Ascending aorta (tissue), 2 donors: Measurements from ENCODE around the gene DAB1. TPM values are rescaled to one million over a fixed set of nuclear protein-coding genes. Genes with fewer than 3 reads are reported as not detected.

Experiments used
- DNase-seq, 2 donors: peaks; one replicate each; pipeline ENCODE4 v3.0.0-alpha.2; 2019; ENCODE audit warnings: low spot score in 2 of 2
- H3K27ac ChIP-seq, 2 donors: fragments of 200-600 bp; sonication (generic); one replicate each; pipeline ENCODE4 v1.5.1; 2016 to 2017; ENCODE audit warnings: mild to moderate bottlenecking in 1 of 2
- H3K27me3 ChIP-seq: fragments of 200-600 bp; sonication (generic); one replicate; pipeline ENCODE4 v1.5.1; 2017
- H3K36me3 ChIP-seq, 2 donors: fragments of 200-600 bp; sonication (generic); one replicate each; pipeline ENCODE4 v1.5.1; 2016
- H3K4me1 ChIP-seq, 2 donors: fragments of 200-600 bp; sonication (generic); one replicate each; pipeline ENCODE4 v1.5.1; 2016 to 2017; ENCODE audit warnings: mild to moderate bottlenecking in 1 of 2
- H3K4me3 ChIP-seq, 2 donors: fragments of 200-600 bp; sonication (generic); one replicate each; pipeline ENCODE4 v1.5.1; 2016 to 2017; ENCODE audit warnings: mild to moderate bottlenecking in 1 of 2
- H3K9me3 ChIP-seq, 2 donors: fragments of 200-600 bp; sonication (generic); one replicate each; pipeline ENCODE4 v1.5.1; 2016
- CTCF ChIP-seq, 3 experiments: fragments of 200-600 bp in 2 of 3; fragments of 450-650 bp in 1 of 3; sonication (generic) in 2 of 3; IDR thresholded peaks; one replicate each; pipeline ENCODE4 v1.5.1; 2016 to 2019; ENCODE audit warnings: antibody characterized with exemption in 3 of 3, mild to moderate bottlenecking in 1 of 3, moderate library complexity in 1 of 3
- intact Hi-C: fragments of 100-400 bp; cut with DNase I; formaldehyde crosslinking; loops from one replicate; pipeline ENCODE4 v1.15.1; 2023
- total RNA-seq: library from RNA; depleted of rRNA; stranded (reverse); fragments of >200 nt; gene quantifications from one replicate; pipeline ENCODE4 v1.1.0, GENCODE V29; 2016

The DAB1 gene
- total RNA-seq, 1 donor from 2014 or later = not detected

GRCh38 chr1:57208741-57209302, 215.0 kb downstream of the DAB1 start:
- no peaks in the 10 kb centered on the region for H3K36me3 ChIP-seq
- no peak overlapping the region for H3K27ac ChIP-seq
- H3K9me3 ChIP-seq = no peaks in the 10 kb centered on the region
- no peak overlapping the region for H3K4me3 ChIP-seq
- intact Hi-C loops = no loop called here
- no peak for TF ChIP-seq CTCF (IDR thresholded peaks at IDR 0.05)
- no peaks in the 10 kb centered on the region for H3K4me1 ChIP-seq
- no peak for DNase-seq
- H3K27me3 ChIP-seq = no peaks in the 10 kb centered on the region

GRCh38 chr1:57206038-57206437, 217.8 kb downstream of the DAB1 start:
- Histone ChIP-seq H3K9me3 (no peaks in the 10 kb centered on the region), H3K27me3 (no peaks in the 10 kb centered on the region), H3K4me1 (no peaks in the 10 kb centered on the region), H3K27ac (no peak overlapping the region), H3K4me3 (no peak overlapping the region), H3K36me3 (no peaks in the 10 kb centered on the region)
- intact Hi-C loops = no loop called here
- no peak for TF ChIP-seq CTCF (IDR thresholded peaks at IDR 0.05)
- no peak for DNase-seq

DNA sequence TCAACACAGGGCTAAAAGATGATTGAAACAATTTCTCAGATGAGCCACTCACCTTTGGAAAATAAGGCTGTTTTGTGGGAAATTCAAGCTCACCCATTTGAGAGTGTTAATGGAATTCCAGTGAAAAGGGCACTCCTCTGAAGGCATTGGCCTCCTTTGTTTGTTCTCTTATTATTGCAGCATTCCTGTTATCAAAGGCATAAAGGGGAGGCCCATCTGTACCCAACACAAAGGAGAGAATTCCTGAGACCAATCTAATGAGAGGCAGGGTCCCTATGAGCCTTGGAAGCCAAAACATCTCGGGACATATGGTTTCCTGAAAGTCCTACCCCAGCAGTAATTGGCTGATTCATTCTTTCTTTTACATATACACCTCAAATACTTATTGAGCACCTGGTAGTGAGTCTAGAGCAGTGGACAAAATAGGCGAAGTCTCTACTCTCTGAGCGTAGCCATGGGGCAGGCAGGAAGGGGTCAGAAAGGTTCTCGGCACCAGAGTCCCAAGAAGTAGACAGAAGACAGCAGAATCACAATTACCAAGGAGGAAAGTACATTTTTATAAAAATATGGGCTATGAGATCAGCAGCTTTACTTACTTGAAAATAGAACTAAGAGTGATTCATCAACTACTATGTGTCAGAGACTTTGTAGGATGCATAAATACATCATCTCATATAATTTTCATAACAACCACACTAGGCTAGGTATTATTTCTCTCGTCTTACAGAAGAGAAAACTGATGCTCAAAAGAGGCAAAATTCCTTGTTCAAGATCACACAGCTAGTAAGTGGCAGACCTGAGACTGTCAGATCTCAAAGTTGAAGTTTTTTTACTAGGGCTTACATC, 218.7 kb downstream of the DAB1 start:
- no peaks in the 10 kb centered on the region for H3K4me1 ChIP-seq
- no peak overlapping the region for H3K27ac ChIP-seq
- no peaks in the 10 kb centered on the region for H3K27me3 ChIP-seq
- no peak overlapping the region for H3K4me3 ChIP-seq
- H3K36me3 ChIP-seq = no peaks in the 10 kb centered on the region
- no peak for DNase-seq
- intact Hi-C loops = no loop called here
- no peaks in the 10 kb centered on the region for H3K9me3 ChIP-seq
- no peak for TF ChIP-seq CTCF (IDR thresholded peaks at IDR 0.05)

DNA sequence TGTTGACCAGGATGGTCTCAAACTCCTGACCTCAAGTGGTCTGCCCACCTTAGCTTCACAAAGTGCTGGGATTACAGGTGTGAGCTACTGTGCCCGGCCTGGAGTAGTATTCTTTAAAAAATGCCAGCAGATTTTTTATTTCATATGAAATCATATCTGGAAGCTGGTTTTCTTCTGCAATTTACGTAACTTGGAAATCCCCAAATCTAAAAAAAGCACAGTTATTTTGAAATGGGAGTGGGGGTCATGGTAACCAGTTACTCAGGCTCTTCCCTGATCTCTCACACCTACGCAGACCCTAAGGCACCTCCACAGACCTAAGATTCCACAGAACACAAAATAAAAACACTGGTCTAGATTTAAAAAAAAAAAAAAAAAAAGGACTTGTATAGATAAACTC, 219.8 kb downstream of the DAB1 start:
- Histone ChIP-seq H3K27me3 (no peaks in the 10 kb centered on the region), H3K4me3 (no peak overlapping the region), H3K9me3 (no peaks in the 10 kb centered on the region), H3K27ac (no peak overlapping the region), H3K36me3 (no peaks in the 10 kb centered on the region), H3K4me1 (no peaks in the 10 kb centered on the region)
- no peak for DNase-seq
- no peak for TF ChIP-seq CTCF (IDR thresholded peaks at IDR 0.05)
- intact Hi-C loops = no loop called here

- no peak for DNase-seq
- Histone ChIP-seq H3K4me1 (no peaks in the 10 kb centered on the region), H3K9me3 (no peaks in the 10 kb centered on the region), H3K27ac (no peak overlapping the region), H3K27me3 (no peaks in the 10 kb centered on the region), H3K4me3 (no peak overlapping the region), H3K36me3 (no peaks in the 10 kb centered on the region)
- intact Hi-C loops = no loop called here
- no peak for TF ChIP-seq CTCF (IDR thresholded peaks at IDR 0.05)
Observed at GRCh38 chr1:57202241-57202640, 221.6 kb downstream of the DAB1 start.
